Small intestine (tissue), 4 donors: ENCODE measurements around the gene KCNJ5. TPM values are rescaled to one million over a fixed set of nuclear protein-coding genes. Genes with fewer than 3 reads are reported as not detected.

Experiments
- polyA plus RNA-seq, 4 donors: library from polyadenylated mRNA; stranded (reverse) in 3 of 4; unstranded in 1 of 4; fragments of 200-250 nt in 3 of 4; fragments of 120-200 nt in 1 of 4; gene quantifications; one replicate each; pipeline versions ENCODE4 v1.2.1 to v1.2.3, GENCODE V29; 2013
- donor health status: healthy with polysubstance abuse.
- donor health status: Bipolar disorder and iron deficiency.
- donor health status: healthy.

The KCNJ5 gene
- polyA plus RNA-seq, 4 donors, result 0.10 to 0.76 (median 0.54) TPM; not detected in 1

Other genes starting within 250 kb of the KCNJ5 start
- 1 to 10 TPM; 2.5 to 8.3 (median 6.4) TPM for gene FLI1, start 197.3 kb upstream of the KCNJ5 start, polyA plus RNA-seq
- gene KCNJ1, start 24.1 kb upstream of the KCNJ5 start, polyA plus RNA-seq, result under 1 TPM in 1 of 4 donors, not detected in 3; 0.06 TPM
- under 1 TPM in 2 of 4 donors, not detected in 2; 0.07 to 0.18 TPM for gene TP53AIP1, start 51.5 kb downstream of the KCNJ5 start, polyA plus RNA-seq